Measurements from ENCODE around the gene OCA2. TPM values are rescaled to one million over a fixed set of nuclear protein-coding genes. Genes with fewer than 3 reads are reported as not detected.

Gene OCA2
- polyA plus RNA-seq, 1 donor (not counting 4 experiments of a cell fraction or from before 2014, with no cell fraction given) = 0.05 TPM

DNA sequence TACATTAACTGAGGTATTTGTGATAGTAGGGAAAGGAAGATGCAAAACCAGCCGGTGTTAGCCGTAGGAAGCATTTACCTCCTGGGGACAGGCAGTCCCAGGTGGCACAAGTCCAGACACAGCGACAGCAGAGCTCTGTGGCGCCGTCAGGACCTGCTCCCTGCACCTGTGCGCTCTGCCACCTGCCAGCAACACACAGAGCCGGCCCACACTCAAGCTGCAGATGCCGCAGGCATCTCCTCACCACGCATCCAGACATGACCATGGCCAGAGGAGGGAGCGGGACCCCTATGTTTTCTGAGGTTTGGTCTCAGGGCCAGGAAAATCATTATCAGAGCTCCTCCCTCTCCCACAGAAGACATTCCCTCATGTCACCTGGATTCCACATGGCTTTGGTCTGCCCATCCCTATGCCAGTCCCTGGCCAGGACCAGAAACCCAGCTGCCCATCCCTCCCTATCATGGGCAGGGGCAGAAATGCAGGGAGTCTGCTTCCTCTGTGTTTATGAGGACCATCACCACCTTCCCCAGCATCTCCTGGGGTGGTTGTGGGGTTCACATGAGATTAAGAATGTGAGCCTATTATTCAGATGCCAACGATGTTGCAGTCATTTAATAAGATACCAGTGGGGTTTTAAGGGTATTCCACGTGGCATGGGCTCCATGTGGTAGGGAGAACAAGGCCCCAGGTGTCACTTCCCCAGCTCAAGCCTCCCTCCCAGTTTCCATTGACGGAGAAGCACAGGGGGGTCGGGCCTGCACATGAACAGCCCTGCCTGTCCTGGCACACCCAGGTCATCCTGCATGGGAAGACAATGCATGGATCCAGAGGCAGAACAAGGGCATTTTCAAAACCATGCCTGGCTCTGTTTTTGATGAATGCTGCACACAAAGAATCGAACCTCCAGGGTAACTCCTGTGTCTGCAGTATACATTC is 251.1 kb downstream of the OCA2 start:
- no peaks in the 10 kb centered on the region for H3K36me3 ChIP-seq (ENCODE audit: control insufficient read depth in 2 of 2, extremely low read depth in 1 of 2, insufficient read depth in 2 of 2, low read length in 2 of 2)

DNA sequence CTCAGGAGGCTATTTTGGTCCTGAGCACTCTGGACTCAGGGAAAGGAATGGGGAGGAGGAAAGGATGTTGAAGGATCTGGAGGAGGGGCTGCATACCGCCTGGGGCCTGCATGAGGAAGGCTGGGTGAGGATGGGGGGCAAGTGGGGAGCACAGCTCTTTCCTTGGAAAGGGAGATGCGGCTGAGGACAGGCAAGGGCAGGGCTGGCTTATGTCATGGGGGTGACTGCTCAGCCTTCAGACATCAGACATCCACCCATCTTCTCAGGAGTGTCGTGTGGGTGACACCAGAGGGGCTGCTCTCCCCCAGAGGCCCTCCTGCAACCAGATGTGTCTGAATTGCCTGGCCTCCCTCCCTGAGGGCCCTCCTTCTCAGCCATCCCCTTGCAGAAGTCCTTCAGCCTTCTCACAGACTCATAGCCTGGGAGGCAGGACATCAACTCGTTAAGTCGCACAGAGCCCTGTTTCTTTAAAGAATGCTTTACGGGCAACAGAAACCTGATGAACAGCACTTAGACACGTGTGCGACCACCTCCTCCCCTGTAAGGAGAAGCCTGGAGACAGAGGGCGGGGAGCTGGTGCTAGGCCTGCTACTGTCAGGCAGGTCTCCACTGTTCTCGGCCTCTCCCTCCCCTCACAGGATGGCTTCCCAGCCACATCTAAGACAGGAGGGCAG is 252.3 kb downstream of the OCA2 start:
- Histone ChIP-seq H3K4me1 (ENCODE audit: control insufficient read depth, extremely low read depth, insufficient read depth, low read length) (peaks cover 17% of the 10 kb centered on the region), H3K9ac (ENCODE audit: control insufficient read depth, extremely low read depth, insufficient read depth, low read length) (no peak overlapping the region), H3K9me1 (ENCODE audit: control insufficient read depth, extremely low read depth, insufficient read depth, low read length) (no peaks in the 10 kb centered on the region), H3K4me2 (ENCODE audit: control insufficient read depth, extremely low read depth, insufficient read depth, low read depth, low read length) (no peak overlapping the region), H3K27ac (ENCODE audit: control insufficient read depth, insufficient read depth, low read length) (no peak overlapping the region), H3K27me3 (ENCODE audit: control insufficient read depth, extremely low read depth, insufficient read depth, low read length) (no peaks in the 10 kb centered on the region), H2AFZ (ENCODE audit: control insufficient read depth, low read length) (no peak overlapping the region), H3K36me3 (ENCODE audit: control insufficient read depth in 2 of 2, extremely low read depth in 1 of 2, insufficient read depth in 2 of 2, low read length in 2 of 2) (no peaks in the 10 kb centered on the region), H3K9me3 (ENCODE audit: control insufficient read depth, low read depth, low read length) (peaks cover 6% of the 10 kb centered on the region), H4K20me1 (ENCODE audit: control insufficient read depth, extremely low read depth, insufficient read depth, low read length) (no peaks in the 10 kb centered on the region), H3K79me2 (ENCODE audit: control insufficient read depth, insufficient read depth, low read length) (no peaks in the 10 kb centered on the region), H3K4me3 (ENCODE audit: control insufficient read depth in 2 of 3, extremely low read depth in 1 of 3, insufficient read depth in 2 of 3, low read depth in 1 of 3, low read length in 3 of 3) (no peak overlapping the region)
- FAIRE-seq = no peak
- DNase-seq (ENCODE audit: low read depth, low spot score) = no peak
- dilution Hi-C loops (cut with MboI; ENCODE audit: extremely low pct_ligation_motif_present, low sequenced_read_pairs) = no loop called here
- TF ChIP-seq CTCF (optimal IDR thresholded peaks at IDR 0.05 in 1 of 3, IDR thresholded peaks at IDR 0.05 in 1 of 3, conservative IDR thresholded peaks at IDR 0.05 in 1 of 3; ENCODE audit: extremely low read depth in 1 of 3, insufficient read depth in 2 of 3, low read length in 3 of 3) (no peak), EZH2 (IDR thresholded peaks at IDR 0.05; ENCODE audit: low read length) (no peak)

More for the DNA sequence above, 251.1 kb downstream of the OCA2 start:
- TF ChIP-seq EZH2 (IDR thresholded peaks at IDR 0.05; ENCODE audit: low read length) (no peak), CTCF (optimal IDR thresholded peaks at IDR 0.05 in 1 of 3, IDR thresholded peaks at IDR 0.05 in 1 of 3, conservative IDR thresholded peaks at IDR 0.05 in 1 of 3; ENCODE audit: extremely low read depth in 1 of 3, insufficient read depth in 2 of 3, low read length in 3 of 3) (no peak)
- dilution Hi-C loops (cut with MboI; ENCODE audit: extremely low pct_ligation_motif_present, low sequenced_read_pairs) = no loop called here
- Histone ChIP-seq H3K9me1 (ENCODE audit: control insufficient read depth, extremely low read depth, insufficient read depth, low read length) (no peaks in the 10 kb centered on the region), H3K4me1 (ENCODE audit: control insufficient read depth, extremely low read depth, insufficient read depth, low read length) (peaks cover 17% of the 10 kb centered on the region), H3K27ac (ENCODE audit: control insufficient read depth, insufficient read depth, low read length) (no peak overlapping the region), H3K9ac (ENCODE audit: control insufficient read depth, extremely low read depth, insufficient read depth, low read length) (no peak overlapping the region), H3K9me3 (ENCODE audit: control insufficient read depth, low read depth, low read length) (peaks cover 6% of the 10 kb centered on the region), H3K79me2 (ENCODE audit: control insufficient read depth, insufficient read depth, low read length) (no peaks in the 10 kb centered on the region), H3K4me2 (ENCODE audit: control insufficient read depth, extremely low read depth, insufficient read depth, low read depth, low read length) (no peak overlapping the region), H2AFZ (ENCODE audit: control insufficient read depth, low read length) (no peak overlapping the region), H4K20me1 (ENCODE audit: control insufficient read depth, extremely low read depth, insufficient read depth, low read length) (no peaks in the 10 kb centered on the region), H3K27me3 (ENCODE audit: control insufficient read depth, extremely low read depth, insufficient read depth, low read length) (no peaks in the 10 kb centered on the region), H3K4me3 (ENCODE audit: control insufficient read depth in 2 of 3, extremely low read depth in 1 of 3, insufficient read depth in 2 of 3, low read depth in 1 of 3, low read length in 3 of 3) (no peak overlapping the region)
- FAIRE-seq = no peak
- DNase-seq (ENCODE audit: low read depth, low spot score) = no peak
